ENCODE results near the gene DUS1L. TPM values are rescaled to one million over a fixed set of nuclear protein-coding genes. Genes with fewer than 3 reads are reported as not detected.
"Not testable (repeated sequence)": the region's sequence is repeated elsewhere in the genome, so short reads cannot be mapped to it uniquely, and the experiment has no call there.

DUS1L gene
- polyA plus RNA-seq, 1 experiment = 21.4 TPM

DNA sequence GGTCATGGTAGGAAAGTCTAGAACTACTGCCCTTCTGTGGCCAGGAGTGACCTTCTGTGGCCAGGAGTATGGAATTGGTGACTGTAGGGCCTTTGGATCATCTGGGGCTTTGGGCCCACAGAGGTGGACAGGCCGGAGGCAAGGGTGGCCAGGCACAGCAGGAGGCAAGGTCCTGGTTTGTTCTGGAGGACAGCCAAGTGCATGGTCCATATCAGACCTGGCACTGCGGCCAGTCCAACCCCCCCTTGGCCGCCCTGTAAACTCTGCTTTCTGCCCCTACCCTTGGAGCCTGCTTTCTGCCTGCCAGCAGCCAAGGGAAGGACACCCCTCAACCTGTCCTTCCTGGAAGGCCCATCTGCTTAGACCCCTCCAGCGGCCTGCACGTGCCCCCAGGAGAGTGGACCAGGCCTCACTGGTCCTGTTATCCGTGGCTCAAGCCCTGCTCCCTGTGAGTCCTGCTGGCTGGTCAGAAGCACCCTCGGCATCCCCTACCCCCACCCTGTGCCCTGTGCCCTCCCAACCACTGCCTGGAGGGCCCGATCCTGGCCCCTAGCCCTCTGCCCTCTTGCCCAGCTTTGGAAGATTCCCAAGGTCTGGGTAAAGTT, 25.8 kb downstream of the DUS1L start:
- ChIA-PET CTCF (interaction anchor here (2.0 kb wide), 1 partner anchor 9 kb away, joined by 4 read pairs; no protein-coding TSS in a partner anchor), POLR2A (no interaction called here)
- Histone ChIP-seq H3K27ac (ENCODE audit: low read depth, low read length) (no peak overlapping the region), H3K9me3 (ENCODE audit: control insufficient read depth, insufficient read depth, low read length) (no peaks in the 10 kb centered on the region; the same call in 1 of the 2 replicates), H3K4me3 (ENCODE audit: low read depth, low read length) (no peak overlapping the region), H3K27me3 (ENCODE audit: control insufficient read depth, insufficient read depth, low read length) (no peaks in the 10 kb centered on the region)
- TF ChIP-seq, protein P1, sequence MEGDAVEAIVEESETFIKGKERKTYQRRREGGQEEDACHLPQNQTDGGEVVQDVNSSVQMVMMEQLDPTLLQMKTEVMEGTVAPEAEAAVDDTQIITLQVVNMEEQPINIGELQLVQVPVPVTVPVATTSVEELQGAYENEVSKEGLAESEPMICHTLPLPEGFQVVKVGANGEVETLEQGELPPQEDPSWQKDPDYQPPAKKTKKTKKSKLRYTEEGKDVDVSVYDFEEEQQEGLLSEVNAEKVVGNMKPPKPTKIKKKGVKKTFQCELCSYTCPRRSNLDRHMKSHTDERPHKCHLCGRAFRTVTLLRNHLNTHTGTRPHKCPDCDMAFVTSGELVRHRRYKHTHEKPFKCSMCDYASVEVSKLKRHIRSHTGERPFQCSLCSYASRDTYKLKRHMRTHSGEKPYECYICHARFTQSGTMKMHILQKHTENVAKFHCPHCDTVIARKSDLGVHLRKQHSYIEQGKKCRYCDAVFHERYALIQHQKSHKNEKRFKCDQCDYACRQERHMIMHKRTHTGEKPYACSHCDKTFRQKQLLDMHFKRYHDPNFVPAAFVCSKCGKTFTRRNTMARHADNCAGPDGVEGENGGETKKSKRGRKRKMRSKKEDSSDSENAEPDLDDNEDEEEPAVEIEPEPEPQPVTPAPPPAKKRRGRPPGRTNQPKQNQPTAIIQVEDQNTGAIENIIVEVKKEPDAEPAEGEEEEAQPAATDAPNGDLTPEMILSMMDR (IDR thresholded peaks at IDR 0.05; ENCODE audit: low read depth, low read length) = no peak
- DNase-seq (ENCODE audit: low read depth, low spot score) = no peak

DNA sequence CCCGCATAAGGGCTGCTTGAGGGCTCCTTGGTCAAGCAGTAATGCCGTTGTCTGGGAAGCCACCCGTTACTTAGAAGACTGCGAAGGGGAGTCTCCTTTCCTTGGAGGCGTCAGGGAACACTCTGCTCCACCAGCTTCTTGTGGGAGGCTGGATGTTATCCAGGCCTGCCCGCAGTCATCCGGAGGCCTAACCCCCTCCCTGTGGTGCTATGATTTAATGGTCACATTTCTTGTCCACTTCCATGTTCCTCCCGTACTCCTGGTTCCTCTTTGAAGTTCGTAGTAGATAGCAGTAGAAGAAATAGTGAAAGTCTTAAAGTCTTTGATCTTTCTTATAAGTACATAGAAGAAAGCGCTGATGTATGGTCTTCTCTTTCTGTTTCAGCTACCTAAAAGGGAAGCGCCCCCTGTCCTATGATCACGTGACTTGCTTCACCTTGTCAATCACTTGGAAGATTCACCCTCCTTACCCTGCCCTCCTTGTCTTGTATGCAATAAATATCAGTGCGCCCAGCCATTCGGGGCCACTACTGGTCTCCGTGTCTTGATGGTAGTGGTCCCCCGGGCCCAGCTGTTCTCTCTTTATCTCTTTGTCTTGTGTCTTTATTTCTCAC, 26.7 kb downstream of the DUS1L start:
- POLR2A ChIA-PET; H3K27ac ChIP-seq (ENCODE audit: low read depth, low read length); H3K4me3 ChIP-seq (ENCODE audit: low read depth, low read length); H3K27me3 ChIP-seq (ENCODE audit: control insufficient read depth, insufficient read depth, low read length); DNase-seq (ENCODE audit: low read depth, low spot score); H3K9me3 ChIP-seq (ENCODE audit: control insufficient read depth, insufficient read depth, low read length): not testable (repeated sequence)
- CTCF ChIA-PET = interaction anchor here (2.0 kb wide), 1 partner anchor 8 kb away, joined by 4 read pairs; no protein-coding TSS in a partner anchor

DNA sequence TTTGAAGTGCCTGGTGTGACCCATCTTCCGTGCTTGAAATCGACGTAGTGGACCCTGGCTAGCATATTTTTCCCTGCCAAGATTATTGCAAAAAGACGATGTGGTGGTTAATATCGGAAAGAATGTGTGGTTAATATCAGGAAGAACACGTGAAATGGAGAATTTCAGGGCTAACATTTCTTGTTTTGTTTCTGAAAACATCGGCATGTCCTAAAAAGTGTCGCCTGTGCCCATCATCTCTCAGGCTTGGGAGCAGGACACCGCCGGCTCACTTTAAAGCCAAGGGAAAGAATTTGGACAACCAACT, 27.8 kb downstream of the DUS1L start:
- no peak overlapping the region for H3K27ac ChIP-seq (ENCODE audit: low read depth, low read length)
- no peaks in the 10 kb centered on the region for H3K27me3 ChIP-seq (ENCODE audit: control insufficient read depth, insufficient read depth, low read length)
- ChIA-PET POLR2A (interaction anchor here (0.6 to 1.4 kb wide), 11 partner anchors 14 to 192 kb away, joined by 3 to 10 read pairs (median 3); partner anchors contain the start of genes CENPX, FASN, GPS1 and LRRC45), CTCF (interaction anchor here (0.5 to 1.3 kb wide), 12 partner anchors 9 to 852 kb away, joined by 3 to 7 read pairs (median 4); partner anchors contain the start of genes CENPX and LRRC45)
- no peak for DNase-seq (ENCODE audit: low read depth, low spot score)
- no peaks in the 10 kb centered on the region; the same call in 1 of the 2 replicates for H3K9me3 ChIP-seq (ENCODE audit: control insufficient read depth, insufficient read depth, low read length)
- peak overlapping the region; percentile 47 for H3K4me3 ChIP-seq (ENCODE audit: low read depth, low read length)
- TF ChIP-seq, protein P1 (IDR thresholded peaks at IDR 0.05; ENCODE audit: low read depth, low read length) = no peak

DNA sequence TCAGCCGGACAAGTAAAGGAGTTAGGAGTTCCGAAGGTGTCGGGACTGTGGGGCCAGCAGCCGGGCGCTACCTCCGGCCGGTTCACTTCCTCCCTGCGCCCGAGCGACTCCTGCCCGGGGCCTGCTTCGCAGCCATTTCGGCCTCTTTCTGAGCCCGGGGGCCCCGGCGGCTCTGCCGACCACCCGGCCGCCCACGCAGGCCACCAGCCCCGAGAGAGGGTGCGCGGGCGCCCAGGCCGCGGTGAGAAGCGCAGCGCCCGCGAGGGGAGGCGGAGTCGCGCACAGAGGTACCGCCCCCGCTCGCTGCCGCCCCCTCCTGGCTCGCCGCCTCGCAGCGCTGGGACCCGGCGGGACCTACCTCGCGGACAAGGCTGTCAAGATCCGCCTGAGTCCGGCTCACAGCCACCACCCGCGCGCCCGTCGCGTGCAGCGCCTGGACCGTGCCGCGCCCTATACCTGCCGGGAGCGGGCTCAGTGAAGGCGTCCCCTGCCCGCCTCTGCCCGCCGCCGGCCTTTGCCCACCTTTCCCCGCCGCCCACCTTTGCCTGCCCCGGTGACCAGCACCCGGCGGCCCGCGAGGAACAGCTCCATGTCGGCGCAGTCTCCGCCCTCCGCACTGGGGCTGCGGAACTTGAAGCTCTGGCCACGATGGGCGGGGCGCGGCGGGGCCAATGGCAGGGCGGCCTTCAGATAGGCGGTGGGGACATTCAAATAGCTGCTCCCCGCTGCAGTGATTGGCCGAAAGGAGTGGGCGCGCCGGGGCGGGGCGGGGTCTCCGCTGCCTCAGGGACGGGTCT, 28.3 kb downstream of the DUS1L start, which contains the start of gene DCXR:
Gene DCXR, minus strand, starts transcription at position 606 of the 797 bp plus-strand sequence. Its CDS starts 15 bp downstream, at position 591.
- TF ChIP-seq, protein P1 (IDR thresholded peaks at IDR 0.05; ENCODE audit: low read depth, low read length) = peak; percentile 57
- H3K4me3 ChIP-seq (ENCODE audit: low read depth, low read length) = peak within 1 kb of the TSS; percentile 74
- DNase-seq (ENCODE audit: low read depth, low spot score) = peak; percentile 76
- ChIA-PET CTCF (interaction anchor here (0.5 to 1.3 kb wide), 13 partner anchors 8 to 852 kb away, joined by 3 to 7 read pairs (median 3); partner anchors contain the start of genes CENPX and LRRC45), POLR2A (interaction anchor here (0.6 to 1.4 kb wide), 11 partner anchors 14 to 192 kb away, joined by 3 to 10 read pairs (median 3); partner anchors contain the start of genes CENPX, FASN, GPS1 and LRRC45)
- no peaks in the 10 kb centered on the region; the same call in 1 of the 2 replicates for H3K9me3 ChIP-seq (ENCODE audit: control insufficient read depth, insufficient read depth, low read length)
- H3K27me3 ChIP-seq (ENCODE audit: control insufficient read depth, insufficient read depth, low read length) = no peaks in the 10 kb centered on the region
- H3K27ac ChIP-seq (ENCODE audit: low read depth, low read length) = peak within 1 kb of the TSS; percentile 61

DNA sequence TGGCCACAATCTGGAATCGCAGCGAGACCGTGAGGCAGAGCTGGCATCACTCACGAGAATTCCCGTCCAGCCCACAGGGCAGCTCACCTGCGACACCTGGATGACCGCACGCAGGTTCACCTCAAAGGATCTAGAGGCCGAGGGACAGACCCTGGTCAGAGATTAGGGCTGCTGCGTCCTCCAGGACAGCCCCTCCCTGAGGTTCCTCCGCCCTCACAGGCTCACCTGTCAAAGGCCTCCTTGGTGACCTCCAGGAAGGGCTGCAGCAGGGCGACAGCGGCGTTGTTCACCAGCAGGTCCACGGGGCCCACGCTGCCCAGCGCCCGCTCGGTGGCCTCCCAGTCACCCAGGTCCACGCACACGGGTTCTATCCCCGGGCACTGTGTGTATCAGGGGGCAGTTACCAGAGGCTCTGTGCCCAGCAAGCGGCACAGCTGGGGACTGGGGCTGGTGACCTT, 28.9 kb downstream of the DUS1L start:
- CTCF ChIA-PET = interaction anchor here (0.6 to 1.3 kb wide), 3 partner anchors 77 to 122 kb away, joined by 3 to 6 read pairs (median 4); no protein-coding TSS in a partner anchor

More for the DNA sequence above, 28.9 kb downstream of the DUS1L start:
- H3K27ac ChIP-seq (ENCODE audit: low read depth, low read length) = peak overlapping the region; percentile 61
- no peaks in the 10 kb centered on the region; the same call in 1 of the 2 replicates for H3K9me3 ChIP-seq (ENCODE audit: control insufficient read depth, insufficient read depth, low read length)
- no peaks in the 10 kb centered on the region for H3K27me3 ChIP-seq (ENCODE audit: control insufficient read depth, insufficient read depth, low read length)
- DNase-seq (ENCODE audit: low read depth, low spot score) = no peak
- POLR2A ChIA-PET = no interaction called here
- peak overlapping the region; percentile 74 for H3K4me3 ChIP-seq (ENCODE audit: low read depth, low read length)
- TF ChIP-seq, protein P1 (IDR thresholded peaks at IDR 0.05; ENCODE audit: low read depth, low read length) = no peak
